ENCODE measurements around the gene SPATA2.

SPATA2 gene

DNA sequence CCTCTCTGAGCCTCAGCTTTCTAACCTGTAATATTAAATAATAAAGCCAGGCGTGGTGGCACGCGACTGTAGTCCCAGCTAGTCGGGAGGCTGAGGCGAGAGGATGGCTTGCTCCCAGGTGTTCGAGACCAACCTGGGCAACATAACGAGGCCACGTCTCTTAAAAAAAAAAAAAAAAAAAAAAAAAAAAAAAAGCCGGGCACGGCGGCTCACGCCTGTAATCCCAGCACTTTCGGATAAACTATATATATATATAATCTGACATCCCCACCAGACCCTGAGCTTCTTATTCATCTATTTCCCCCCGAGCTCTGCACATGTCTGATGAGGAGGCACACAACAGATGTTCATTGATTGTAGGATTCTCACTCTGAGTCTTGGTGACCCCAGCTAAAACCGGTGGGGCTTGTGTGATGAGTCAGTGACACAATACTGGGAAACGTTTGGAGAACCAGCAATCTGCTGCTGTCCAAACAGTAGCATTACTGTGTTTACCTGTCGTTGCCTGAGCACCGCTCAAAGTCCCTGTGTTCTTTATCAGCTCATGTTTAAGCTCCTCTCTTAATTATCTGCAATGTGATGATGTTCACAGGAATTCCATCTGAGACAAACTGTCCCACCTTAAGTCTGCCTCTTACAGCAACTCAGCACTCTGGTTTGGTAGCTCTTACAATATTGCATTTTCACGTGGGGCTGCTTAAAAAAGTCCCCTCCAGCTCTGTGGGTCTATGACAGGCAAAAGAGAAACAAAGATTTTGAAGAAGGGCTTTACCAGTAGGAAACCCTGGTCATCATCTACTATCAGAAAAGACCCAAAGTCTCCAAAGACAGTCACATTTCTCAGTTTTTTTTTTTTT lies 1.0 kb upstream of the SPATA2 start:
- peak; percentile 37 for DNase-seq
- Mint-ChIP-seq H3K4me3 (peak overlapping the region; percentile 99), H3K27ac (peak overlapping the region; percentile 100), H3K36me3 (ENCODE audit: low read depth) (peaks cover 18% of the 10 kb centered on the region), H3K9me3 (no peaks in the 10 kb centered on the region), H3K4me1 (ENCODE audit: low read depth) (peaks cover 36% of the 10 kb centered on the region), H3K27me3 (no peaks in the 10 kb centered on the region)

DNA sequence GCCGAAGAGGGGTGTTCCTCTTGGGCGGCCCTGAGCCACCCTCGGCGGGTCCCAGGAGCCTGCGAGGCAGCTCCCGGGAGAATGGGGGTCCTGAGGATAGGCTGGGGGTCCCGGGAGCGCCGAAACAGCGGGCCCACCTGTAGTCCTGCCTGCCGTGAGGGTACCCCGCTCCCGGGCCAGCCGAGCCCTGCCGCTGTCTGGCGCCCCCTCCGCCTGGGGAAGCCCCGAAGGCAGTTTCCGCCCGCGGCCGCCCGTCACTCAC lies 280 bp downstream of the SPATA2 start:
- Mint-ChIP-seq H3K27ac (peak overlapping the region; percentile 100), H3K36me3 (ENCODE audit: low read depth) (peaks cover 27% of the 10 kb centered on the region), H3K27me3 (no peaks in the 10 kb centered on the region), H3K4me3 (peak overlapping the region; percentile 99), H3K9me3 (no peaks in the 10 kb centered on the region), H3K4me1 (ENCODE audit: low read depth) (peaks cover 39% of the 10 kb centered on the region)
- no peak for DNase-seq

DNA sequence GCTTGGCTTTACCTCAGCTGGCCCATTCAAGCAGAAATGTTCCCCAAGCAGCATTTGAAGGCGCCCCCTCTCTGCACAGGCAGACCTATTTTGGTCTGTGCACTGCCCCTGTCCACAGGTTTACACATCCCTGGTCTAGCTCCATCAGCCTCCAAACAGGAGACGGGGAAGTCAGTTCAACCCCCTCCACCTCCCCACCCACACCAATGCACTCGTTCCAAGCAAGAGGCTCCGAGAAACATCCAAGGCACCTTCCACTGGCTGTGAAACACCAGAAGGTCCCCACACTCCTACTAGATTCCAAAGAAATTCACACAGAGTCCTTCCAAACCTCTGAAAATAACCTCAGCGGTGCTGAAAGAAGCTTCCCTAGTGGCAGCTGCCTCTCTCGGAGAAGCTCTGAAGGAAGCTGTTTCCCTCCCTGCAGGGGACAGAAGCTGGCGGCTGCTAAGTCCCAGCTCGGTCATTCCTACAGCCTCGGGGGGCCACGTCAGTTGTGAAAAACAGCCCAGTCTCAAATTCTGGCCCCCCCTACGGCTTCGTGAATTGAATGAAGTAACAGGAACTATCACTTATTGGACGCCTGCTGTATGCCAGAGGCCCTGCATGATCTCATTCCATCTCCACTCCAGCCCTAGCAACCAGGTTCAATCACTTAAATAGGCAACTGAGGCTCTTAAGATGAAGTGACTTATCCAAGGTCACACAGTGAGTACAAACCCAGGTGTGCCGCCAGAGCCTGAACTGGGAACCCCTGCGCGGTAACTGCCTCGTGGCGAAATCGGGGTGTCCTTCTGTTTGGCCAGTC lies 815 bp downstream of the SPATA2 start:
- no peak for DNase-seq
- Mint-ChIP-seq H3K4me3 (peak overlapping the region; percentile 99), H3K9me3 (no peaks in the 10 kb centered on the region), H3K4me1 (ENCODE audit: low read depth) (peaks cover 39% of the 10 kb centered on the region), H3K36me3 (ENCODE audit: low read depth) (peaks cover 33% of the 10 kb centered on the region), H3K27ac (peak overlapping the region; percentile 100), H3K27me3 (no peaks in the 10 kb centered on the region)

DNA sequence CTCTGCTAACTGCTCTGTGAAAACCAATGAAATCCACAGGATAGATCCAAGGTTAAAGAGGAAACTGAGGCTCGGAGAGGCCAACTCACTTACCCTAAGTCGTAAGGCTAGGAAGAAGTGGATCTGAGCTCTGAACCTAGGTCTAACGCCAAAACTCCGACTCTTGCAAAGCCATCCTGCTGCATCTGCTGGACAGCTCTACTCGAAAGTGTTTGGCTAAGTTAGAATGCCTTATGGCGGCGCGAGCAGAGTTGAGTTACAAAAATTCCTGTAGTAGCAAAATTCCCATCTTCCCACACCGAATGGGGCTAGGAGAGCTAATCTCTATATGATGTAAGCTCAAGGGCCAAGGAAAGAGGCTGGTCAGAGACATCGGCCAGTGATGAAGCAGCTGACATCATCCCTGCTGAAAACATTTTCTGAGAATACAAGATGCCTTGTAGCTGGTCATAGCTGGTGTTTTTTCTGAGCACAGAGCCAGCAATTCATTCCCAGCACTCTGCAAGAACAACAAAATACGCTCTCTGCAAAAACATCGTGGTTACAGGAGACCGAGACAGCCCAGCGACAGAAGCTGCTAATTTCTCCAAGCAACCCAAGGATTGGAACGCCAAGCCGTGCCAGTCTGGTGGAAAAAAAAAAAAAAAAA lies 1.8 kb downstream of the SPATA2 start:
- H3K27ac Mint-ChIP-seq = peak overlapping the region; percentile 37

DNA sequence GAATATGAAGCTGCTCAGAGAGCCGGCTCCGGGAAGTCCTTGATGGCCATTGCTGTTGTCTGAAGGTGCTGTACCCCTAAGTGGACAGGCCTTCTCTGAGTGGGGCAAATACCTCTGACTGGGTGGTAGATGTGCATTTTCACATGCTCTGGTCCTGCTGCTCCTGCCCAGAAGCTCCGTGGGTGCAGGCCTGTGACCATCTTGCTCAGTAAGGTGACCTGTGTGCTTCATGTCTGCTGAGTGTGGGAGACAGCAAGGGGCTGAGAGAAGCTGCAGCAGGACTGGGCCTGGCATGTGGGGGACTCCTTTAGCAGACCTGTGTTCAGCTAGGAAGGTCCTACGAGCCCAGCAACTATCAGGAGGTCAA lies 5.0 kb downstream of the SPATA2 start:
- Mint-ChIP-seq H3K27ac (no peak overlapping the region), H3K9me3 (no peaks in the 10 kb centered on the region), H3K36me3 (ENCODE audit: low read depth) (peaks cover 65% of the 10 kb centered on the region), H3K4me1 (ENCODE audit: low read depth) (peaks cover 26% of the 10 kb centered on the region), H3K27me3 (no peaks in the 10 kb centered on the region), H3K4me3 (no peak overlapping the region)
- DNase-seq = no peak

More for the DNA sequence above, 1.8 kb downstream of the SPATA2 start:
- no peak for DNase-seq
- H3K27me3 Mint-ChIP-seq = no peaks in the 10 kb centered on the region
- peak overlapping the region; percentile 99 for H3K4me3 Mint-ChIP-seq
- no peaks in the 10 kb centered on the region for H3K9me3 Mint-ChIP-seq
- peaks cover 41% of the 10 kb centered on the region for H3K36me3 Mint-ChIP-seq (ENCODE audit: low read depth)
- H3K4me1 Mint-ChIP-seq (ENCODE audit: low read depth) = peaks cover 39% of the 10 kb centered on the region

DNA sequence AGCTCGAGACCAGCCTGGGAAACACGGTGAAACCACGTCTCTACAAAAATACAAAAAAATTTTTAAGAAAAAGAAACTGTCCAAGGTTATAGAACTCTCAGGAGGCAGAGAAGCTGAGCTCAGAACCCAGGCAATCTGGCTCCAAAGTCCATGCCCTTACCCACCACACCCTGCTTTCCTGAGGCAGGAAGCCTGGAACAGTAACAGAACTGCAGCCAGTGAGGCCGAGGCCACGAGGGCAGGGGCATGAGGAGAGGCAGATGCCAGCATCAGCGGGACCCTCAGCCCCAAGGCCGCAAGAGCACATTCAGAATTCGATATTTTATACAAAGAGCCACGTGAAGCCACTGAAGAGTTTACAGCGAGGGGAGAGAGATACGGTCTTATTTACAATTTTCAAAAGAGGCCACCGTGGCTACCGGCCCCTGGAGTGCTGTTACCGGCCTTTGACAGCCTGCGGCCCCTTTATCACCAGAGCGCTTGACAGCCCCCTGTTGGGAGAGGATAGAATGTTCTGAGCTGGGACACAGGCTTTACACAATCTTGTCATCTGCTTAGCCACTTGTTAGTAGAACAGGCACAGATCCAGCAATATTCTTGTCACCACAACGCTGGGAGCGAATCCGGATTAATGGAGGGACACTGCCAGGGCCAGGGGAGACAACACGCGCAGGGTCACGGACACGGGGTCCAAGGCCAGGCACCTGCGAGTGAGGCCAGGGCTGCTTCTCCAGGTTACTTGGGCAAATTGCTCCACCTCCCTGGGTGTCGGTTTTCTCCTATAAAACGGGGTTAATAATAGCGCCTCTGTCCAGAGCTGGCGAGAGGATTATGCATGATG lies 5.6 kb downstream of the SPATA2 start:
- no peak for DNase-seq
- H3K27ac Mint-ChIP-seq = no peak overlapping the region

DNA sequence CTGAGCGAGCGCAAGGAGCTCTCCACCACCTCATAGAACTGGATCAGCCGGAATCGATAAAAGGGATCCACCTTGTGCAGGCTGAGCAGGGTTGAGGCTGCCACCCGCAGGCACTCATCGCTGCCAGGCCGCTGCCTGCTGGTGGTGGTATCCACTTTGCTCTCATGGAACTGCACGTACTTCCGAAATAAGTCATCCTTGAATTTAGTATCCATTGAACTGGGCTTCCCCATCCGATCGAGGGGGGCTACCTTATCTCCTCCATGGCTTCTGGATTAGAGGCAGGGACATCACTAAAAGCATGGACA lies 7.1 kb downstream of the SPATA2 start:
- Mint-ChIP-seq H3K27ac (no peak overlapping the region), H3K4me1 (ENCODE audit: low read depth) (peaks cover 12% of the 10 kb centered on the region), H3K4me3 (no peak overlapping the region), H3K9me3 (no peaks in the 10 kb centered on the region), H3K36me3 (ENCODE audit: low read depth) (peaks cover 79% of the 10 kb centered on the region), H3K27me3 (no peaks in the 10 kb centered on the region)
- DNase-seq = no peak

More for the DNA sequence above, 5.6 kb downstream of the SPATA2 start:
- Mint-ChIP-seq H3K9me3 (no peaks in the 10 kb centered on the region), H3K27me3 (no peaks in the 10 kb centered on the region), H3K36me3 (ENCODE audit: low read depth) (peaks cover 69% of the 10 kb centered on the region), H3K4me3 (no peak overlapping the region), H3K4me1 (ENCODE audit: low read depth) (peaks cover 26% of the 10 kb centered on the region)

DNA sequence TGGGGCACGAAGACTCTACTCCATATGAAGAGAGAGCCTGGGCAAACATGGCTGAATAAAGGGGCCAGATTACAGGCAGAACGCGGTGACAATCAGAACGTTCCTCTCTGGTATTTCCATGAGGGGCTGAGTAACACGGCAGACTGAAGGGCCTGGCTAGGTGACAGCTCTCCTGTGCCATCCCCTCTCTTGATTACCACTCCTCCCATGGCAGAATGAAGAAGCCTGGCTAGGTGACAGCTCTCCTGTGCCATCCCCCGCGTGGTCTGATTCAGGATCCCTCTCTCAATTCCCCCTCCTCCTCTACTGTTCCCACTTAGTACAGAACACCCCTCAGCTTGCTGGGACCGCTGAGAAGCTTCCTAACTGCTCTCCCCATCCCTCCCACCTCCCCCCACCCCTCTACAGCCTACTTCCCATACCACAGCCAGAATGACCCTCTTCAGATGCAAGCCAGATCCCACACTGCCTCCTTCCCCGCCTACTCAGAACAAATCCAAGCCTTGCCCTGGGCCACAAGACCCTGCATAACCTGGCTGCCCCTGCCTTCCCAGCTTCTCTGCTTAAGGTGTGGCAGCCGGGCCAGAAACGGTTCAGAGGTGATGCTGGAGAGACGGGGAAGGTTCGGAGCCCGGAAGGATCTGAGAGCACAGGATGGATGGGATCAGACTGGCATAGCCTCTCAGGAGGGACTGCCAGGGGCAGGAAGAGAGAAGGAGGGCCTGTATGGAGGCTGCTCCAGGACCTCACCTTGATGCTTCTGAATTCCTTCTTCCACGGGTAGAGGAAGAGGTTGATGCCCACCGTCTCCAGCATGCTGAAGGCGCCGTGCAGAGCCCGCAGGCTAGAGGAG lies 7.7 kb downstream of the SPATA2 start:
- peaks cover 7% of the 10 kb centered on the region for H3K4me1 Mint-ChIP-seq (ENCODE audit: low read depth)
- H3K27me3 Mint-ChIP-seq = no peaks in the 10 kb centered on the region
- no peak for DNase-seq
- H3K9me3 Mint-ChIP-seq = no peaks in the 10 kb centered on the region
- no peak overlapping the region for H3K4me3 Mint-ChIP-seq
- peaks cover 82% of the 10 kb centered on the region for H3K36me3 Mint-ChIP-seq (ENCODE audit: low read depth)
- no peak overlapping the region for H3K27ac Mint-ChIP-seq

DNA sequence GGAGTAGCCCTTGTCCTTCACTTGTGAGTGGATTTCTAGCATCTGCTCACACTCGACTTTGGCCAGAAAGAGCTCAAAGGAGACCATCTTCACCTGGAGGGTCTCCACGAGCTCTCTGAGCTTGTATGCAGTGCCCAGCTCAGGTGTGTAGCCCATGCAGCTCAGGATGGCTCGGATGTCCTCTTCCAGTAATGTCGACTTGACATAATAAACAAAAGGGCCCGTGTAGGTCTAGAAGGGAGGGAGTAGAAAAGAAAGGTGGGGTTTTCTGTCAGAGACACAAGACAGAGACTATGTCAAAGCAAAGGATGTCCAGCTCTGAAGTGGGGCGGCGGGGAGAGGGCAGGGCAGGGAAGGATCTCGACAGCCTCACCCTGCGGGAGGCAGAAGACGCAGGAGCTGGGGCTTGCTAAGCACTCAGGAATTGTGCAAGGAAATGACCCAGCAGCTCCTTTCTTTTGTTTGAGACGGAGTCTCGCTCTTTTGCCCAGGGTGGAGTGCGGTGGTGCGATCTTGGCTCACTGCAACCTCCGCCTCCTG lies 8.6 kb downstream of the SPATA2 start:
- H3K27me3 Mint-ChIP-seq = no peaks in the 10 kb centered on the region
- H3K36me3 Mint-ChIP-seq (ENCODE audit: low read depth) = peaks cover 82% of the 10 kb centered on the region

DNA sequence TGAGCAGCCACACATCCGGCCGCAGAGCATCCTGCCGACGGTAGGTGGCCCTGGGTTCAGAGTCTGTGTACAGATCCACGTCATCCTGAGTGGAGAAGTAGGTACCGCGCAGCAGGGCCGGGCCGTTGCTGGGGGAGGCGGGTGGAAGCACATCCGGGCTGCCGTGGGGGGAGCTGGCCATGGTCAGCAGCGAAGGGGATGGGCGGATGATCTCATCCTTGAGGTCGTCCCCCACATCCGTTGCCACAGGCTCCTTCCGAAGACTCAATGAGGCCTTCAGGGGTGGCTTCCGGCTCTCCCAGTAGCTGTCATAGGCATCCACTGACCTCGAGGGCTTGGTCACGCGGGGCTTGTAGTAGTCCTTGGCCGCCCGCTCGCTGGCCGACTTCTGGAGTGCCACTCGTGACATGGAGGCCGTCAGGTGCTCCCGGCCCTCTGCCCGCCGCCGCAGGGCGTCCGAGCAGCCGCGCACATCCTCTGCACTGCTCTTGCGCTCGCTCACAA lies 9.2 kb downstream of the SPATA2 start:
- H3K36me3 Mint-ChIP-seq (ENCODE audit: low read depth) = peaks cover 82% of the 10 kb centered on the region
- H3K9me3 Mint-ChIP-seq = no peaks in the 10 kb centered on the region
- DNase-seq = no peak
- H3K4me3 Mint-ChIP-seq = no peak overlapping the region
- peaks cover 3% of the 10 kb centered on the region for H3K4me1 Mint-ChIP-seq (ENCODE audit: low read depth)
- H3K27me3 Mint-ChIP-seq = no peaks in the 10 kb centered on the region
- H3K27ac Mint-ChIP-seq = no peak overlapping the region

More for the DNA sequence above, 8.6 kb downstream of the SPATA2 start:
- peaks cover 3% of the 10 kb centered on the region for H3K4me1 Mint-ChIP-seq (ENCODE audit: low read depth)
- H3K9me3 Mint-ChIP-seq = no peaks in the 10 kb centered on the region
- no peak overlapping the region for H3K27ac Mint-ChIP-seq
- H3K4me3 Mint-ChIP-seq = no peak overlapping the region
- DNase-seq = no peak

DNA sequence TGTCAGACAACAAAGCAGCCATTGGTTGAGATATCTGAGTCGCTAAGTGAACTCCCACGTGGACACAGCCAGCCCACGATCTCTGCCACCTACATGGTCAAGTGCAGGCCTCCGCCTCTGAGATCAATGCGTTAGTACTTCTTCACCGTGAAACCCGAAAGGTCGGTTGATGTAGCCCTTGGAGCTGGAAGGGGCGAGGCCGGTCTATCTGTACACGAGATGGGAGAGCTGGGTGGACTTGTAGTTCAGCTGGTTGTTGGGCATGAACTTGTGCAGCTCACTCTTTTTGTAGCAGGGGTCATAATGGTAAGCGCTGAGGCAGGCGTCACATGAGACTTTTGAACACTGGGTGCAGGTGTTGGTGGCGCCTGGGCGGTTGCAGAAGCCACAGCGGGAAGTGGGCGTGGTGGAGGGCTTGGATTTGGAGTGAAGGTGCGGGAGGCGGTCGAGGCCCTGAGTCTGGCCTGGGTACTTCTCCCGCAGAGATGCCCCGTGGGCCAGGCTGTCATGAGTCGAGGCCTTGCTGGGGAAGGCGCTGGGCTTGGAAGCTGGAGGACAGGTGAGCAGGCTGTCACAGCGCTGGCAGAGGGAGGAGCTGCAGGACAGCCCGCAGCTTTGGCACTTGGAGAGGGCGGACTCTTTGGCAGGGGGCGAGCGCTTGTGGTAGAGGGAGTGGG lies 9.8 kb downstream of the SPATA2 start:
- Mint-ChIP-seq H3K9me3 (no peaks in the 10 kb centered on the region), H3K27ac (no peak overlapping the region), H3K27me3 (no peaks in the 10 kb centered on the region), H3K36me3 (ENCODE audit: low read depth) (peaks cover 78% of the 10 kb centered on the region), H3K4me3 (no peak overlapping the region), H3K4me1 (ENCODE audit: low read depth) (no peaks in the 10 kb centered on the region)
- DNase-seq = no peak

DNA sequence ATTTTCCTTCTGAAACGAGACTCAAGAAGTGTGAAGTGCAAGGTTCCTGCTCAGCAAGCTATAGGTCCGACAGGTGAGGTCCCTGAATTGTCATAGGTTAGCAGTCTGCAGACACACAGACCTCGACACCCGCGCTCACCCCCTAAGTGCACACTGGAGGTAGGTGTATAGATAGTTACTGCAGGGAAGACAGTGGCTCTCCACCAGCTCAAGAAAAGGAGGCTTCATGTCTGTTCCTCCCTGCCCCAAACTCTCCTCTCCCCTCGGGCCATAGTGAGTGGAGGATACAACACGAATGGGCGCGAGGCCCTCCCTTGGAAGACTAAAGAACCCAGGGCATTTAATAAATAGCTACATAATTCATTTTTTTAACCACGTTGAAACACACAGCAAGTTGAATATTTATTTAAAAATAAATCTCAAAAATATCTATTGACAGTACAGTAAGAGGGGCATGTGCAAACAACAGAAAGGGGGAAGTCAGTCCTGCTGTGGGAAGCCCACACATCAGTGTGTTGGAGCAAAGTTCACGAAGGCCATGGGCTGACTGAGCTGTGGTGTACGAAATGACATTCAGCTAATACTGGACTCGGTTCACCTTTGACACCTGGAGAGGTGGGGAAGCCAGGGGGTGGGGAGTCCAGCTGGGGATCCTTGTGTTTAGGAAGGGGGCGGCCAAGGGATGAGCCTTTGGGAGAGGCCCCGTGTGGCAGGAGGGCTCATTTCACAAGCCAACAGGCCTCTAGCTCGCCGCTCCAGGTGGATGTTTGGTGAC lies 10.7 kb downstream of the SPATA2 start:
- DNase-seq = no peak
- H3K4me3 Mint-ChIP-seq = no peak overlapping the region
- H3K4me1 Mint-ChIP-seq (ENCODE audit: low read depth) = no peaks in the 10 kb centered on the region
- H3K9me3 Mint-ChIP-seq = no peaks in the 10 kb centered on the region
- peaks cover 69% of the 10 kb centered on the region for H3K36me3 Mint-ChIP-seq (ENCODE audit: low read depth)
- H3K27me3 Mint-ChIP-seq = no peaks in the 10 kb centered on the region
- H3K27ac Mint-ChIP-seq = no peak overlapping the region
